OCI-LY1 (cell line): ENCODE data around the gene CA9.

ENCODE experiments used
- CTCF ChIP-seq: fragments of 200-600 bp; sonication (generic), shearing (Covaris generic); IDR thresholded peaks from 2 replicates; pipeline ENCODE4 v1.5.1; 2017; ENCODE audit warnings: mild to moderate bottlenecking, antibody characterized with exemption, low read length, moderate library complexity, mixed read lengths
- EZH2 ChIP-seq: fragments of 200-600 bp; sonication (generic), shearing (Covaris generic); IDR thresholded peaks from 2 replicates; pipeline ENCODE4 v1.8.0; 2017; ENCODE audit warnings: borderline replicate concordance, mixed run types, mild to moderate bottlenecking, antibody characterized with exemption, low read length, moderate library complexity, mixed read lengths

DNA sequence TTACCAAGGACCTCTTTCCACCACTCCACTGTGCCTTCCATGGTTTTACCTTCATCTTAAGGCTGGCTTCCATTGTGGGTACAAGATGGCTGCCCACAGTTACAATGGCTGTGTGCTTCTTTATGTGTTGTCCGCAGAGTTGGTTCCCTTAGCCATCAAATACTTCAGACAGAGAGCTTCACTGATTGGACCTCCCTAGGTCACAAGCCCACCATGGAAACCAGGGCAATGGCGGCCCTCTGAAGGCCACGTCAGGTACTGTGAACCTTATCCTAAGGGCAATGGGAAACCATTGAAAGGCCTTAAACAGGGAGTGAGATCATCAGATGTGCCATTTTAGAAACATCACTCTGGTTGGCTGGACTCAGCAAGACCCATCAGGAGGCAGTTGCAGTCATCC, 5.8 kb upstream of the CA9 start:
- TF ChIP-seq CTCF = no peak
- no peak for TF ChIP-seq EZH2
